Measurements from ENCODE around the gene MMP23B. TPM values are rescaled to one million over a fixed set of nuclear protein-coding genes. Genes with fewer than 3 reads are reported as not detected.
"Not testable (repeated sequence)": the region's sequence is repeated elsewhere in the genome, so short reads cannot be mapped to it uniquely, and the experiment has no call there.

MMP23B gene
- total and polyA plus RNA-seq, 2 donors = 2.7 to 4.1 TPM

DNA sequence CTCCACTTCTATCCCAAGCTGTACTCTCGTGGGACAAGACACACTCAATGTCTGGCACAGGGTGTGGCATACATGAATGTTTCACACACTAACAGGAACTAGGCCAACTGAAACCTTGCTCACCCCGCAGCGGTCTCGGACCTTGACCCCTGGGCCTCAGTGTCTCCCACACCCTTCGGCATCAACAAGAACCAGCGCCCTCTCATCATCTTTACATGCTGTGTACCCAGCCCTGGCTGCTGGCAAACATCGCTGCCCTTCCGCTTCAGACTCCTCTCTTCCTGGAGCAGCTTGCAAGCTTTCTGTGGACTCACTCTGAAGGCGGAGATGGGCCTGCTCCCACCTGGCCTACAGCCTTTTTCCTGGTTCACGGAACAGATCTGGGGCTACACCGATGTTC lies 16.3 kb downstream of the MMP23B start:
- H3K4me1 ChIP-seq (ENCODE audit: control insufficient read depth in 2 of 2, insufficient read depth in 2 of 2, low read length in 2 of 2); H3K27me3 ChIP-seq (ENCODE audit: control insufficient read depth in 2 of 2, insufficient read depth in 1 of 2, low read length in 1 of 2); H3K4me3 ChIP-seq (ENCODE audit: low read length in 2 of 2); H3K9me3 ChIP-seq (ENCODE audit: control insufficient read depth in 2 of 2, insufficient read depth in 1 of 2, low read length in 1 of 2); DNase-seq (ENCODE audit: low read depth in 6 of 9, low spot score in 9 of 9); H3K27ac ChIP-seq (ENCODE audit: low read depth in 1 of 2, low read length in 1 of 2): not testable (repeated sequence)
- peaks cover 35 to 37% of the 10 kb centered on the region in 2 donors for H3K36me3 ChIP-seq (ENCODE audit: control insufficient read depth in 2 of 2, insufficient read depth in 2 of 2, low read length in 1 of 2)
- WGBS = 91% methylated on average over 11 of the region's 11 CpGs

DNA sequence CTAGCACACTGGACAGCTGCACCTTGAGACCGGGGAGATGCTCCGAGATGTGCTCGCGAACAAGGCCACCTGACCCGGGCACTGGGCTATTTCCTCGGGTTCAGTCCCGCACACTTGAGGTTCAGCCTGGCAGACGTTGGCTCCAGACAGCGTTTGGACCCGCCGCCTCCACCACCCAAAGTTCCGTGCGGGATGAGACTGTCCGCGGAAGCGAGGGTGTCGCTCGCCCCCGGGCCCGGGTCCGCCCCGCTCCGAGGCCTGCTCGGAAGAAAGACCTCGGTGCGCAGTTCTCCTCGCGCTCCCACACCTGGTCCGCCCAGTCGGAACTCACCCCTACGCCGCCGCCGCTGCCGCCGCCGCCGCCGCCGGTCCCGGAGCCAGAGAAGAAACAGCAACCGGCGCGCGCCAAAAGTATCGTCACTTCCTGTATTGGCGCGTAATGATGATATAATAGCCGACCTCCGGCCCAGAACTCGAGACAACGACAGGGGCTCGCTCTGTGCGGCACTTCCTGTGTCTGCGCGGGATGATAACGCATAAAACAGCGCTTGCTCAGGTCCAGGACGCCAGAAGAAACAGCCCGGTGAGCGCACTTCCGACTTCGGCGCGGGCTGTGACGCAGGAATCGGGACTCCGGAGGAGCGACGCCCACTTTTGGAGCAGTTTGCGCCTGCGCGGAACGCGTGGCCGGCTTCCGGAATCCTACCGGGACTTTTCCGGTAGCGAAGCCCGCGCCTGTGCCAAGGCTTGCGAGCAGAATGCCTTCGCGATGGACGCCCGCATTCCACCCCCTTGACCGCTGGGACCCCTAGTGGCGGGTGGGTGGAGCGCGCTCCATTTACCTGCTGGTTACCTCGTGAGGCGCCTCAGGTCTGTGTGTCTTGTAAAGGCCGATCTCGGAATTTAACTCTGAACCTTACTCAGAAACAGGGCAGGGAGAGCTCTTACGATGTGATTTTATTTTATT lies 26.9 kb downstream of the MMP23B start, which contains the start of gene CDK11B:
CDK11B (minus strand) TSS at position 422 of the 967 bp plus-strand sequence. CDS start 1,519 bp downstream, outside the sequence.
- Histone ChIP-seq H3K27ac (ENCODE audit: low read depth in 1 of 2, low read length in 1 of 2) (peak within 1 kb of the TSS; percentile 93 to 98), H3K4me3 (ENCODE audit: low read length in 2 of 2) (peak within 1 kb of the TSS; percentile 68 to 69), H3K36me3 (ENCODE audit: control insufficient read depth in 2 of 2, insufficient read depth in 2 of 2, low read length in 1 of 2) (peaks cover 23 to 30% of the 10 kb centered on the region in 2 donors)
- WGBS = under 1% methylated on average over 70 of the region's 96 CpGs
- not testable (repeated sequence) for H3K9me3 ChIP-seq (ENCODE audit: control insufficient read depth in 2 of 2, insufficient read depth in 1 of 2, low read length in 1 of 2); H3K27me3 ChIP-seq (ENCODE audit: control insufficient read depth in 2 of 2, insufficient read depth in 1 of 2, low read length in 1 of 2); H3K4me1 ChIP-seq (ENCODE audit: control insufficient read depth in 2 of 2, insufficient read depth in 2 of 2, low read length in 2 of 2)
- peak; percentile 82 to 96 (median 89) for DNase-seq (ENCODE audit: low read depth in 6 of 9, low spot score in 9 of 9)

DNA sequence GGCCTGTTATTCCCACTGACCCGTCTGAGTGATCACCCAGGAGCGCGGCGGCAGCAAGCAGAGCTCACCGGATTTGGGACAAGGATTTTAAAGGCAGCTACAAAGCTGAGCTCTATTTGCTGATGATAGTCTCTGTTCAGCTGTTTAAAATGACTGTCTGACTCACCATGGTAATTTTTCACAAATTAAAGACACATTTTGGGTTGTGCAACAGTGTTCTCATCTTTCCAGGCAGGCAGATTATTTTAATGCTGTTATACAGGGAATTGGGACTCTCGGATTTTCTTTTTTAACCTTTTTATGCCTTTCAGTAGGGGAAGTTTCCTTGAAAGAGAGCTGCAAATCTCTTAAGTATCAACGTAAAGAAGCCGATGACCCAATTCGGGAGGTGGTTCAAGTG lies 30.4 kb downstream of the MMP23B start:
- not testable (repeated sequence) for H3K27ac ChIP-seq (ENCODE audit: low read depth in 1 of 2, low read length in 1 of 2); H3K27me3 ChIP-seq (ENCODE audit: control insufficient read depth in 2 of 2, insufficient read depth in 1 of 2, low read length in 1 of 2); H3K4me3 ChIP-seq (ENCODE audit: low read length in 2 of 2); H3K9me3 ChIP-seq (ENCODE audit: control insufficient read depth in 2 of 2, insufficient read depth in 1 of 2, low read length in 1 of 2); H3K4me1 ChIP-seq (ENCODE audit: control insufficient read depth in 2 of 2, insufficient read depth in 2 of 2, low read length in 2 of 2); DNase-seq (ENCODE audit: low read depth in 6 of 9, low spot score in 9 of 9)
- WGBS = 98% methylated on average over 8 of the region's 9 CpGs
- H3K36me3 ChIP-seq (ENCODE audit: control insufficient read depth in 2 of 2, insufficient read depth in 2 of 2, low read length in 1 of 2) = peaks cover 22 to 25% of the 10 kb centered on the region in 2 donors

DNA sequence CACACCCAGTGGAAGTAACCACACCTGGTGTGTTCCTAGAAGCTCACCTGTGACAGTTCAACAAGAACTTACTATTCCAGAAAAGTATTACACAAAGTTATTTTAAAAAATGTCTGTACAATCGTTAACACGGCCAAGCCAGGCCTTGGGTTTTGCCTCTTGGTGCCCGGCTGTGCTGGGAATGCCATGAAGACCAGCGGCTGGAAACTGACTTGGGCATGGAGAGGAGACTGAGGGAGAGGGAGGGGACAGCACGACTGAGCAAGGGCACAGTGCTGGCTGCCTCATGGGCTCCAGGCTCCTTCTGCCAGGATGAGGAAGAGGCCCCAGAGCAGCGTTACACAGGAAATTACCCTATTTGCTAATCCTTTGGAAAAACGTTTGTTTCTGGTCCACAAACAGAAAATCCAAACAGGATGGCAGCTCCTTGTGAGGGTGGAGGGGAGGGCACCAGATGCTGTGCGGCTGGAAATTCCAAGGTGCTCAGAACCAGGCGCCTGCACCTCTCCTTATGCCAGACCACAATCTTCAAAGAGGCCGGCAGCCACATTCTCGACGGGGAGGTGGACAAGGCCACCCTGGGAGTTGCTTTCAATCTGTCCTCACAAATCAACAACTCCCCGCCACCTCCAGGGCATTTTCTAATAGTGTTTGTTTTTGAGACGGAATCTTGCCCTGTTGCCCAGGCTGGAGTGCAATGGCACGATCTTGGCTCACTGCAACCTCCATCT lies 31.0 kb downstream of the MMP23B start:
- H3K36me3 ChIP-seq (ENCODE audit: control insufficient read depth in 2 of 2, insufficient read depth in 2 of 2, low read length in 1 of 2) = peaks cover 25 to 27% of the 10 kb centered on the region in 2 donors
- H3K4me3 ChIP-seq (ENCODE audit: low read length in 2 of 2); H3K27me3 ChIP-seq (ENCODE audit: control insufficient read depth in 2 of 2, insufficient read depth in 1 of 2, low read length in 1 of 2); H3K4me1 ChIP-seq (ENCODE audit: control insufficient read depth in 2 of 2, insufficient read depth in 2 of 2, low read length in 2 of 2); H3K27ac ChIP-seq (ENCODE audit: low read depth in 1 of 2, low read length in 1 of 2); DNase-seq (ENCODE audit: low read depth in 6 of 9, low spot score in 9 of 9); H3K9me3 ChIP-seq (ENCODE audit: control insufficient read depth in 2 of 2, insufficient read depth in 1 of 2, low read length in 1 of 2): not testable (repeated sequence)
- 89% methylated on average over 15 of the region's 15 CpGs for WGBS

DNA sequence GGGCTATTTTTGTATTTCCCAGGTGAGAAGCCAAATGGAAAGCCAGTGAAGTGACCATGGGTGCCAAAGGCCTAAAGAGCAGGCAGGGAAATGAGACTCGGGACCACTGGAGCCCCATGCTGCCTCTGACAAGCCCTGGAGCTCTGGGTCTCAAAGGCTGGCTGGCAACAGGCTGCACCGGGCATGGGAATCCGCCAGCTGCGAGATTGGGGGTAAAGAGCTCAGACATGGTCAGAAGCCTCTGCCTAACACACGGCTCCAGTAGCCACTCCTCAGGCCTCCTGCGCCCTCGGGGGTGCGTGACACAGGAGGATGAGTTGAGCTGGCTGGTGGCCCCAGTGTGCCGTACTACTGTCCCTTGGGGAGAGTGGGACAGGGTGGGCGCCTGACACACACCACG lies 32.3 kb downstream of the MMP23B start:
- H3K9me3 ChIP-seq (ENCODE audit: control insufficient read depth in 2 of 2, insufficient read depth in 1 of 2, low read length in 1 of 2); H3K27me3 ChIP-seq (ENCODE audit: control insufficient read depth in 2 of 2, insufficient read depth in 1 of 2, low read length in 1 of 2); H3K4me1 ChIP-seq (ENCODE audit: control insufficient read depth in 2 of 2, insufficient read depth in 2 of 2, low read length in 2 of 2); H3K27ac ChIP-seq (ENCODE audit: low read depth in 1 of 2, low read length in 1 of 2); H3K4me3 ChIP-seq (ENCODE audit: low read length in 2 of 2); DNase-seq (ENCODE audit: low read depth in 6 of 9, low spot score in 9 of 9): not testable (repeated sequence)
- 87% methylated on average over 7 of the region's 11 CpGs for WGBS
- H3K36me3 ChIP-seq (ENCODE audit: control insufficient read depth in 2 of 2, insufficient read depth in 2 of 2, low read length in 1 of 2) = peaks cover 36 to 38% of the 10 kb centered on the region in 2 donors

DNA sequence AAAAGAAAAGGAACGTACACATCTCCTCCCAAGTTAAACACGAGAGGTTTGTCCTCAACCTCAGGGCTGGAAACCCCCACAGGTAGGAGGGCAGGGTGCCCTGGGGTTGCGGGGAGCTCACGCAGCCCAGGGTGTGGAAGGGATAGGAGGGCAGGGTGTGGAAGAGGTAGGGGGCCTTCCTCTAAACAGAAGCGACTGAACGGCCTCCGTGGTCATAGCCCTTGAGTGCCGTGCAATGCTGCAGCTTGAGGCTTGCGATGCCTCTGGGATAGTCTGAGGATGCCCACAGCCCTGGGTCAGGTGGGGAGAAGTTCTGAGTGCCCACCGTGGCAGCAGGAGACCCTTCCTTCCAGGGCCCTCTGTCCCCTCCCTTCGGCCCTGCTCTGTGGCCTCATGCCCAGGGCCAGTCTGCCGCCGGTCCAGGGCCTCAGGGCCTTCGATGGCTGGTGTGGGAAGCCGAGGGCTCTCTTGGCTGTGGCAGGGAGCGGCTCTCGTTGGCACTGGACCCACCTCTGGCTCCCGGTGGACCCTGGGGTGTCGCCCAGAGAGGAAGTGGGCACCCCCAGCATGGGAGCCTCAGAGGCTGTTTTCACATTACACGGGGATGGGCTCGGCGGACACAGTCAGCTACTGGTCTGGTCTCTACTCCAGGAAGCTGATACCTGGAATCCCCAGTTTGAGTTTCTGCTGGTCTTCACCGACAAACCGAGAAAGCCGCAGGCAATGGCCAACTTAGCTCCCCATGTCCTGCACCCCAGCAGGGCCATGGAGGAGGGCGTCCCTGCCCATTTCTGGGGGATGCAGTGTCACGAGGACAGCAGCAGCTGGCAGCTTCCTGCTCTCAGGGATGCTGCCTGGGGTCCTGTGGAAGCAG lies 33.2 kb downstream of the MMP23B start:
- Histone ChIP-seq H3K36me3 (ENCODE audit: control insufficient read depth in 2 of 2, insufficient read depth in 2 of 2, low read length in 1 of 2) (peaks cover 45 to 46% of the 10 kb centered on the region in 2 donors), H3K27ac (ENCODE audit: low read depth in 1 of 2, low read length in 1 of 2) (no peak overlapping the region), H3K27me3 (ENCODE audit: control insufficient read depth in 2 of 2, insufficient read depth in 1 of 2, low read length in 1 of 2) (no peaks in the 10 kb centered on the region), H3K9me3 (ENCODE audit: control insufficient read depth in 2 of 2, insufficient read depth in 1 of 2, low read length in 1 of 2) (no peaks in the 10 kb centered on the region), H3K4me3 (ENCODE audit: low read length in 2 of 2) (no peak overlapping the region), H3K4me1 (ENCODE audit: control insufficient read depth in 2 of 2, insufficient read depth in 2 of 2, low read length in 2 of 2) (peaks cover 0 to 2% of the 10 kb centered on the region in 2 donors)
- DNase-seq (ENCODE audit: low read depth in 6 of 9, low spot score in 9 of 9) = no peak
- 96% methylated on average over 27 of the region's 27 CpGs for WGBS

DNA sequence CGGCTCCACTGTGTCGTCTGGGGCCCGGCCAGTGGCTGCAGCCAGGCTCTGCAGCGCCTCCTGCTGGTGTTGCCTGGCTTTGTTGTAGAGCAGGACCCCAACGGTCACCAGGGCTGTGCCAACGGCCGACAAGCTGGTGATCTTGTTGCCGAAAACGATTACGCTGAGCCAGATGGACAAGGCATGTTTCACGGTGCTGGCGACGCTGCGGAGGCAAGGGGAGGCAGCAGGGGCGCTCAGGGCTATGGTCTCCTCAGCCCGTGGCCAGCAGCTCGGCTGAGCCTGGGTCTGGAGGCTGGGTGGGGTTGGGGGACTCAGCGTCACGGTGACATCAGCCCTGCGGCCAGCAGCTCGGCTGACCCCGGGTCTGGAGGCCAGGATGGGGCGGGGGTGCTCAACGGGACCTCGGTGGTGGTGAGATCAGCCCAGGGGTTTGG lies 33.9 kb downstream of the MMP23B start:
- Histone ChIP-seq H3K9me3 (ENCODE audit: control insufficient read depth in 2 of 2, insufficient read depth in 1 of 2, low read length in 1 of 2) (no peaks in the 10 kb centered on the region), H3K36me3 (ENCODE audit: control insufficient read depth in 2 of 2, insufficient read depth in 2 of 2, low read length in 1 of 2) (peaks cover 49% of the 10 kb centered on the region in 2 donors), H3K4me3 (ENCODE audit: low read length in 2 of 2) (no peak overlapping the region), H3K27ac (ENCODE audit: low read depth in 1 of 2, low read length in 1 of 2) (no peak overlapping the region), H3K27me3 (ENCODE audit: control insufficient read depth in 2 of 2, insufficient read depth in 1 of 2, low read length in 1 of 2) (no peaks in the 10 kb centered on the region), H3K4me1 (ENCODE audit: control insufficient read depth in 2 of 2, insufficient read depth in 2 of 2, low read length in 2 of 2) (peaks cover 0 to 2% of the 10 kb centered on the region in 2 donors)
- no peak for DNase-seq (ENCODE audit: low read depth in 6 of 9, low spot score in 9 of 9)
- 96% methylated on average over 25 of the region's 25 CpGs for WGBS

DNA sequence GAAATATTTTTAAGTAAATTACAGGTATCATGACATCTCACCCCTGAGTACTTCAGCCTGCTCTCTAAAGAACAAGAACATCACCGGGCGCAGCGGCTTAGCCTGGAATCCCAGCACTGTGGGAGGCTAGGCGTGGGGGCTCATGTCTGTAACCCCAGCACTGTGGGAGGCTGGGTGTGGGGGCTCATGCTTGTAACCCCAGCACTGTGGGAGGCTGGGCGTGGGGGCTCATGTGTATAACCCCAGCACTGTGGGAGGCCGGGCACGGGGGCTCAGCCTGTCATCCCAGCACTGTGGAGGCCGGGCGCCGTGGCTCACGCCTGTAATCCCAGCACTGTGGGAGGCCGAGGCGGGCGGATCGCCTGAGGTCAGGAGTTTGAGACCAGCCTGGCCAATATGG lies 34.6 kb downstream of the MMP23B start:
- H3K36me3 ChIP-seq (ENCODE audit: control insufficient read depth in 2 of 2, insufficient read depth in 2 of 2, low read length in 1 of 2) = peaks cover 56% of the 10 kb centered on the region in 2 donors
- 96% methylated on average over 15 of the region's 15 CpGs for WGBS
- no peaks in the 10 kb centered on the region for H3K27me3 ChIP-seq (ENCODE audit: control insufficient read depth in 2 of 2, insufficient read depth in 1 of 2, low read length in 1 of 2)
- H3K9me3 ChIP-seq (ENCODE audit: control insufficient read depth in 2 of 2, insufficient read depth in 1 of 2, low read length in 1 of 2) = no peaks in the 10 kb centered on the region
- no peak overlapping the region for H3K27ac ChIP-seq (ENCODE audit: low read depth in 1 of 2, low read length in 1 of 2)
- H3K4me1 ChIP-seq (ENCODE audit: control insufficient read depth in 2 of 2, insufficient read depth in 2 of 2, low read length in 2 of 2) = peaks cover 0 to 2% of the 10 kb centered on the region in 2 donors
- no peak overlapping the region for H3K4me3 ChIP-seq (ENCODE audit: low read length in 2 of 2)
- DNase-seq (ENCODE audit: low read depth in 6 of 9, low spot score in 9 of 9) = no peak
